Left lung (tissue), 10 donors: Measurements from ENCODE around the gene PLCL1. TPM values are rescaled to one million over a fixed set of nuclear protein-coding genes. Genes with fewer than 3 reads are reported as not detected.

Source experiments
- ATAC-seq: fragments of 200-7000 bp; cut with Tn5 transposase; one replicate; pipeline ENCODE4 v1.9.1; 2020; ENCODE audit warnings: moderate library complexity
- DNase-seq, 4 donors: peaks; one replicate each; pipeline ENCODE4 v3.0.0-alpha.2; 2013 to 2020
- H3K27ac ChIP-seq, 2 donors: fragments of 200-600 bp; sonication (generic) in 1 of 2; one replicate each; pipeline versions ENCODE4 v1.5.0 to v1.8.0; 2020 to 2021
- H3K27me3 ChIP-seq, 2 donors: fragments of 200-600 bp; sonication (generic) in 1 of 2; one replicate each; pipeline versions ENCODE4 v1.5.0 to v1.8.0; 2020 to 2021
- H3K36me3 ChIP-seq, 2 donors: fragments of 200-600 bp; sonication (generic) in 1 of 2; one replicate each; pipeline versions ENCODE4 v1.5.0 to v1.8.0; 2020 to 2021
- H3K4me1 ChIP-seq, 2 donors: fragments of 200-600 bp; one replicate each; pipeline ENCODE4 v1.8.0; 2021
- H3K4me3 ChIP-seq, 2 donors: fragments of 200-600 bp; sonication (generic) in 1 of 2; one replicate each; pipeline versions ENCODE4 v1.5.0 to v1.8.0; 2020 to 2021; ENCODE audit warnings: mild to moderate bottlenecking in 1 of 2
- H3K9me3 ChIP-seq, 2 donors: fragments of 200-600 bp; sonication (generic) in 1 of 2; one replicate each; pipeline versions ENCODE4 v1.5.0 to v1.8.0; 2020 to 2021
- intact Hi-C, 2 donors: fragments of 100-400 bp; cut with DNase I; formaldehyde crosslinking; loops; one replicate each; pipeline versions ENCODE4 v1.11.2 to v1.14.2; 2022
- polyA plus RNA-seq, 6 donors: library from polyadenylated mRNA; unstranded; fragments of 120-200 nt; gene quantifications; one replicate each; pipeline ENCODE4 v1.2.1, GENCODE V29; 2013; ENCODE audit not compliant: insufficient read length in 6 of 6
- total RNA-seq, 2 donors: library from RNA; stranded (reverse); fragmentation: NEBNext Ultra II Directional; extraction: Animal tissue kit (Norgen Biotek cat#: 25700); gene quantifications; one replicate each; pipeline ENCODE4 v1.2.1, GENCODE V29; 2021
- TF ChIP-seq, protein P1 (sequence below), 2 donors: fragments of 200-600 bp; sonication (generic) in 1 of 2; IDR thresholded peaks; one replicate each; pipeline versions ENCODE4 v1.5.0 to v1.8.0; 2021; ENCODE audit warnings: antibody characterized with exemption in 2 of 2
- donor health status: DM: no; HTN: yes; CAD: no.
- donor health status: DM: no; HTN: no; CAD: no.

Gene PLCL1
- total and polyA plus RNA-seq, 8 donors: 3.4 to 15.3 (median 10.3) TPM

DNA sequence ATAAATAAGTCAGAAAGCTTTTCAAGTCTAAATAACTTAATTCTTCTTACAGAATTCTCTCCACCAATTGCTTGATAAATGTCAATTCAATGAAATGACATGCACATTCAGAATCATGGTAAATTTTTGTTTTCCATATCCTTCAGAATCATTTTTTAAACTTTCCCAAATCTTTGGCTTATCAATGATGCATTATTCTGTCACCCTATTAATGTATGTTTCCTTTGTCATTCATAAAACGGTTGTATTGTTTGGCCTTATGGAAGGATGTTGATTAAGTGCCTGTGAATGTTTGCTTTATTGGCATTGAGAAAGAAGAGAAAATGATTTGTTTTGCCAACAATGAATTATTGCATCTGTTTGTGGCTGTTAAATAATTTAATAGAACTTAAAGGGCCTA lies 260.9 kb downstream of the PLCL1 start:
- Histone ChIP-seq H3K4me3 (no peak overlapping the region), H3K36me3 (no peaks in the 10 kb centered on the region), H3K27me3 (no peaks in the 10 kb centered on the region), H3K9me3 (no peaks in the 10 kb centered on the region), H3K4me1 (no peaks in the 10 kb centered on the region), H3K27ac (no peak overlapping the region)
- DNase-seq (no peak), ATAC-seq (no peak)
- TF ChIP-seq, protein P1, sequence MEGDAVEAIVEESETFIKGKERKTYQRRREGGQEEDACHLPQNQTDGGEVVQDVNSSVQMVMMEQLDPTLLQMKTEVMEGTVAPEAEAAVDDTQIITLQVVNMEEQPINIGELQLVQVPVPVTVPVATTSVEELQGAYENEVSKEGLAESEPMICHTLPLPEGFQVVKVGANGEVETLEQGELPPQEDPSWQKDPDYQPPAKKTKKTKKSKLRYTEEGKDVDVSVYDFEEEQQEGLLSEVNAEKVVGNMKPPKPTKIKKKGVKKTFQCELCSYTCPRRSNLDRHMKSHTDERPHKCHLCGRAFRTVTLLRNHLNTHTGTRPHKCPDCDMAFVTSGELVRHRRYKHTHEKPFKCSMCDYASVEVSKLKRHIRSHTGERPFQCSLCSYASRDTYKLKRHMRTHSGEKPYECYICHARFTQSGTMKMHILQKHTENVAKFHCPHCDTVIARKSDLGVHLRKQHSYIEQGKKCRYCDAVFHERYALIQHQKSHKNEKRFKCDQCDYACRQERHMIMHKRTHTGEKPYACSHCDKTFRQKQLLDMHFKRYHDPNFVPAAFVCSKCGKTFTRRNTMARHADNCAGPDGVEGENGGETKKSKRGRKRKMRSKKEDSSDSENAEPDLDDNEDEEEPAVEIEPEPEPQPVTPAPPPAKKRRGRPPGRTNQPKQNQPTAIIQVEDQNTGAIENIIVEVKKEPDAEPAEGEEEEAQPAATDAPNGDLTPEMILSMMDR (IDR thresholded peaks at IDR 0.05): no peak
- intact Hi-C loops: no loop called here

DNA sequence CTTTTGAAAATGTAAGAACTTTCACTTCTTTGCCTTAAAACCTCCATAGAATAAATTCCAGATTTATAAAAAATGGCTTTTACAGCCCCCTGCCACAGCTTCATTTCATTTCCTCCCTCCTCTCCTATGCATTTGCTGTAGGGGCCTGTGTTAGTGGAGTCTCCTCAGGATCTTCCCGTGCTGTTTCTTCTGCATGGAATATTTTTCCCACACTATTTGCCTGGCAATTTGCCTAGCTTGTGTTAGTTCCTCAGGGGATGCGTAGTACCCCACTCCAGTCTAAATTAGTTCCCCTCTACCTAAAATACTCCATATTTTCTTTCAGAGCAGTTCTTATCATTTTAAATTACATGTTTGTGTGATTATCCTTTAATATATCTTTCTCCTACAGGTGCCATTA lies 262.2 kb downstream of the PLCL1 start:
- Histone ChIP-seq H3K27me3 (no peaks in the 10 kb centered on the region), H3K4me3 (no peak overlapping the region), H3K4me1 (no peaks in the 10 kb centered on the region), H3K36me3 (no peaks in the 10 kb centered on the region), H3K9me3 (no peaks in the 10 kb centered on the region), H3K27ac (no peak overlapping the region)
- ATAC-seq: no peak
- intact Hi-C loops: no loop called here
- TF ChIP-seq, protein P1 (IDR thresholded peaks at IDR 0.05): no peak
- no peak for DNase-seq

GRCh38 chr2:198072655-198073054 lies 268.3 kb downstream of the PLCL1 start:
- Histone ChIP-seq H3K36me3 (no peaks in the 10 kb centered on the region), H3K4me1 (no peaks in the 10 kb centered on the region), H3K4me3 (no peak overlapping the region), H3K27me3 (no peaks in the 10 kb centered on the region), H3K9me3 (no peaks in the 10 kb centered on the region), H3K27ac (no peak overlapping the region)
- no peak for ATAC-seq
- intact Hi-C loops: no loop called here
- no peak for DNase-seq
- TF ChIP-seq, protein P1 (IDR thresholded peaks at IDR 0.05): no peak

GRCh38 chr2:198073253-198073652 lies 268.9 kb downstream of the PLCL1 start:
- no peaks in the 10 kb centered on the region for H3K4me1 ChIP-seq
- intact Hi-C loops: no loop called here
- ATAC-seq (no peak), DNase-seq (no peak)
- H3K27me3 ChIP-seq: no peaks in the 10 kb centered on the region
- TF ChIP-seq, protein P1 (IDR thresholded peaks at IDR 0.05): no peak
- H3K36me3 ChIP-seq: no peaks in the 10 kb centered on the region
- no peaks in the 10 kb centered on the region for H3K9me3 ChIP-seq
- no peak overlapping the region for H3K27ac ChIP-seq
- no peak overlapping the region for H3K4me3 ChIP-seq

GRCh38 chr2:198077477-198077876 lies 273.1 kb downstream of the PLCL1 start:
- no peaks in the 10 kb centered on the region for H3K36me3 ChIP-seq
- no peaks in the 10 kb centered on the region for H3K9me3 ChIP-seq
- H3K4me3 ChIP-seq: no peak overlapping the region
- DNase-seq (no peak), ATAC-seq (no peak)
- H3K4me1 ChIP-seq: no peaks in the 10 kb centered on the region
- H3K27me3 ChIP-seq: no peaks in the 10 kb centered on the region
- TF ChIP-seq, protein P1 (IDR thresholded peaks at IDR 0.05): no peak
- intact Hi-C loops: no loop called here
- no peak overlapping the region for H3K27ac ChIP-seq
